Activated CD4-positive, alpha-beta T cell treated with anti-CD3 and anti-CD28 coated beads for 1 hour (primary cell): ENCODE measurements around the gene NDUFA7.
"Not testable (repeated sequence)": the region's sequence is repeated elsewhere in the genome, so short reads cannot be mapped to it uniquely, and the experiment has no call there.

Experiments used
- DNase-seq: peaks from one replicate; pipeline ENCODE4 v3.0.0-alpha.2; 2020

The NDUFA7 gene

GRCh38 chr19:8321067-8321985 lies at the start of gene NDUFA7, which contains the start of gene RPS28:
TSS of gene NDUFA7 (minus strand) at chr19:8321375. CDS start at chr19:8321358, 17 bp downstream.
TSS of gene RPS28 (plus strand) at chr19:8321496. CDS start at chr19:8321531, 35 bp downstream.
- peak; percentile 97 for DNase-seq

GRCh38 chr19:8370176-8371010 lies 49.2 kb upstream of the NDUFA7 start:
- no peak for DNase-seq

- no peak for DNase-seq
These were observed 46.3 kb upstream of the NDUFA7 start for GRCh38 chr19:8367327-8368001.

GRCh38 chr19:8366961-8367326 lies 45.8 kb upstream of the NDUFA7 start:
- DNase-seq: no peak

- DNase-seq: no peak
These were observed 45.0 kb upstream of the NDUFA7 start for GRCh38 chr19:8366121-8366581.

GRCh38 chr19:8363803-8364771 lies 42.9 kb upstream of the NDUFA7 start, which contains the start of gene ANGPTL4:
TSS of gene ANGPTL4 (plus strand) at chr19:8364155. CDS start at chr19:8364322, 167 bp downstream.
- peak; percentile 22 for DNase-seq

- DNase-seq: no peak
These were observed 41.0 kb upstream of the NDUFA7 start for GRCh38 chr19:8361921-8362793.

GRCh38 chr19:8360196-8360595 lies 39.0 kb upstream of the NDUFA7 start:
- no peak for DNase-seq

GRCh38 chr19:8358948-8359347 lies 37.8 kb upstream of the NDUFA7 start:
- DNase-seq: no peak

- DNase-seq: no peak
These were observed 35.9 kb upstream of the NDUFA7 start for GRCh38 chr19:8357007-8357521.

- DNase-seq: no peak
These were observed 34.6 kb upstream of the NDUFA7 start for GRCh38 chr19:8355631-8356402.

- not testable (repeated sequence) for DNase-seq
These were observed 31.7 kb upstream of the NDUFA7 start for GRCh38 chr19:8352845-8353244.

- DNase-seq: no peak
These were observed 31.1 kb upstream of the NDUFA7 start for GRCh38 chr19:8352134-8352827.

GRCh38 chr19:8349629-8350372 lies 28.6 kb upstream of the NDUFA7 start:
- not testable (repeated sequence) for DNase-seq

GRCh38 chr19:8343483-8343844 lies 22.3 kb upstream of the NDUFA7 start:
- no peak for DNase-seq

GRCh38 chr19:8342684-8343482 lies 21.7 kb upstream of the NDUFA7 start, which contains the start of gene KANK3:
TSS of gene KANK3 (minus strand) at chr19:8343262. CDS start at chr19:8337828, 5,434 bp downstream.
- DNase-seq: peak; percentile 84

- DNase-seq: no peak
These were observed 21.1 kb upstream of the NDUFA7 start for GRCh38 chr19:8342316-8342683.
